Measurements from ENCODE around the gene WDR75. TPM values are rescaled to one million over a fixed set of nuclear protein-coding genes. Genes with fewer than 3 reads are reported as not detected.

Gene WDR75
- total and polyA plus RNA-seq, 2 of the 13 experiments (the other 11 are each of a cell fraction or from before 2014, with no cell fraction given) = 63.0 to 74.1 TPM

DNA sequence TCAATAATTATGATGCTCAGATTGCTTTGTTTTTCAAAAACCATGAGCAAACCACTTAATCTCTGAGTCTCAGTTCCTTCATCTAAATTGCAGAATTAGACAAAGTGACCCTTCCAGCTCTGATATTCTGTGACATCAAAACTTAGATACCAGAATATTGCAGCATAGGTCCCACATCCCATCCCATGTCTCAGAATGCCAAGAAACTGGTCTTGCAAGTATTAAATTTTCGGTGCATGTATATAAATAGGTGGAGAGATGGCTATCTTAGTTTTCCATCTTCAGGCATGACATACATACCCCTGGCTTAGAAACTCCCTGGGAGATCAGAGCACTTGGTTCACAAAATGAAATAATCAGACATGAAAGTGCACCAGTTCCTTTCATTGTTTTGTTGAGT, 39.8 kb downstream of the WDR75 start:
- CTCF ChIA-PET (ENCODE audit: low intra/inter-chr PET ratio, low total read pairs) = no interaction called here

DNA sequence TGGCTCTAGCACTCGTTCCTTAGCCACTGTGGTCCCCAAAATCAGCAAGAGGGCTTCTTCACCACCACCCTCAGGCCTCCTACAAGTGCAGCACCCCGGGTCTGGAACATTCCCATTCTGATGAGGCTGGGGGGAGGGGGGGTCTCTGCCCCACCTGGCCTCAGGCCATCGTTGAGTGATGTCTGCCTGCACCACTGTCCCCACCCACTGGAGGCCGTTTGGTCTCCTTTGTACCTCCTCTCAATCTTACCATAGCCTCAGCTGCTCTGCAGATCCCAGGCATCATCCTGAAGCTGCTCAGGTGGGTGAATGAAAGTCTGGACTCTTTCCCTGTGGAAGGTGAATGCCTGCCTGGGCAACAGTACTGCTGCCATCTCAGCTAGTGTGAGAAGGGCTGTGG, 42.3 kb downstream of the WDR75 start:
- no peak for FAIRE-seq
- BruUV-seq (replicated peaks) = no TSS peak
- ChIA-PET POLR2A (interaction anchor here (1.0 kb wide), 1 partner anchor 97 kb away, joined by 4 read pairs; the partner anchor contains the start of gene SLC40A1), CTCF (ENCODE audit: low intra/inter-chr PET ratio, low total read pairs) (no interaction called here)
- intact Hi-C loops (cut with micrococcal nuclease; ENCODE audit: unreplicated experiment) = no loop called here
- no peaks in the 10 kb centered on the region for H3K36me3 ChIP-seq (replicated peaks in 1 of 2; ENCODE audit: control insufficient read depth in 1 of 2, insufficient read depth in 2 of 2, low read length in 2 of 2)
- peak; percentile 38 for ATAC-seq
- no peak overlapping the region for H2AFZ ChIP-seq (ENCODE audit: low read length)
- no peak overlapping the region for H3K4me3 ChIP-seq (replicated peaks in 1 of 3; ENCODE audit: insufficient read depth in 1 of 3, low read depth in 2 of 3, low read length in 3 of 3)
- no peak overlapping the region for H3K27ac ChIP-seq (ENCODE audit: extremely low read length, insufficient read depth, low read length)
- WGBS (ENCODE audit: low lambda C conversion rate) = 13% methylated on average over 4 of the region's 4 CpGs
- H3K27me3 ChIP-seq (ENCODE audit: control insufficient read depth in 1 of 2, insufficient read depth in 2 of 2, low read length in 2 of 2) = no peaks in the 10 kb centered on the region
- H4K20me1 ChIP-seq (ENCODE audit: insufficient read depth, low read length) = no peaks in the 10 kb centered on the region
- no peak overlapping the region for H3K4me2 ChIP-seq (ENCODE audit: low read depth, low read length)
- TF ChIP-seq ZSCAN9 (CRISPR knock-in tag; IDR thresholded peaks at IDR 0.05; ENCODE audit: borderline replicate concordance) (no peak), ZNF713 (CRISPR knock-in tag; IDR thresholded peaks at IDR 0.05) (no peak), CAMTA2 (CRISPR knock-in tag; IDR thresholded peaks at IDR 0.05; ENCODE audit: borderline replicate concordance) (no peak), FOSL1 (CRISPR knock-in tag; IDR thresholded peaks at IDR 0.05; ENCODE audit: borderline replicate concordance) (no peak)
- H3K4me1 ChIP-seq (ENCODE audit: insufficient read depth, low read length) = no peaks in the 10 kb centered on the region
- no peak overlapping the region for H3K9ac ChIP-seq (ENCODE audit: insufficient read depth, low read depth, low read length)
- in situ Hi-C loops (cut with HindIII; ENCODE audit: extremely low pct_ligation_motif_present, low pct_unique_long_range_greater_than_20kb) = no loop called here
- H3K9me3 ChIP-seq (ENCODE audit: low read length) = no peaks in the 10 kb centered on the region
- no peaks in the 10 kb centered on the region for H3K79me2 ChIP-seq (ENCODE audit: insufficient read depth, low read length)
- no peak for DNase-seq (ENCODE audit: low spot score)

More for the DNA sequence above, 39.8 kb downstream of the WDR75 start:
- POLR2A ChIA-PET = interaction anchor here (0.9 kb wide), 1 partner anchor 94 kb away, joined by 3 read pairs; no protein-coding TSS in a partner anchor
- DNase-seq (ENCODE audit: low spot score) = no peak
- H3K9me3 ChIP-seq (ENCODE audit: low read length) = no peaks in the 10 kb centered on the region
- no TSS peak for BruUV-seq (replicated peaks)
- no peaks in the 10 kb centered on the region for H3K27me3 ChIP-seq (ENCODE audit: control insufficient read depth in 1 of 2, insufficient read depth in 2 of 2, low read length in 2 of 2)
- no peaks in the 10 kb centered on the region for H4K20me1 ChIP-seq (ENCODE audit: insufficient read depth, low read length)
- H3K4me1 ChIP-seq (ENCODE audit: insufficient read depth, low read length) = no peaks in the 10 kb centered on the region
- in situ Hi-C loops (cut with HindIII; ENCODE audit: extremely low pct_ligation_motif_present, low pct_unique_long_range_greater_than_20kb) (no loop called here), intact Hi-C loops (cut with micrococcal nuclease; ENCODE audit: unreplicated experiment) (no loop called here)
- no peak overlapping the region for H3K27ac ChIP-seq (ENCODE audit: extremely low read length, insufficient read depth, low read length)
- H3K4me2 ChIP-seq (ENCODE audit: low read depth, low read length) = no peak overlapping the region
- H3K79me2 ChIP-seq (ENCODE audit: insufficient read depth, low read length) = no peaks in the 10 kb centered on the region
- H3K9ac ChIP-seq (ENCODE audit: insufficient read depth, low read depth, low read length) = no peak overlapping the region
- WGBS (ENCODE audit: low lambda C conversion rate) = 83% methylated on average over 1 of the region's 1 CpG
- no peak for ATAC-seq
- H2AFZ ChIP-seq (ENCODE audit: low read length) = no peak overlapping the region
- FAIRE-seq = no peak
- no peaks in the 10 kb centered on the region; a peak in 1 of 5 replicates for H3K36me3 ChIP-seq (replicated peaks in 1 of 2; ENCODE audit: control insufficient read depth in 1 of 2, insufficient read depth in 2 of 2, low read length in 2 of 2)
- TF ChIP-seq MBNL3 (CRISPR knock-in tag; conservative IDR thresholded peaks at IDR 0.05) = no peak
- H3K4me3 ChIP-seq (replicated peaks in 1 of 3; ENCODE audit: insufficient read depth in 1 of 3, low read depth in 2 of 3, low read length in 3 of 3) = no peak overlapping the region
